ENCODE results near the gene RYR2.

RYR2 gene

DNA sequence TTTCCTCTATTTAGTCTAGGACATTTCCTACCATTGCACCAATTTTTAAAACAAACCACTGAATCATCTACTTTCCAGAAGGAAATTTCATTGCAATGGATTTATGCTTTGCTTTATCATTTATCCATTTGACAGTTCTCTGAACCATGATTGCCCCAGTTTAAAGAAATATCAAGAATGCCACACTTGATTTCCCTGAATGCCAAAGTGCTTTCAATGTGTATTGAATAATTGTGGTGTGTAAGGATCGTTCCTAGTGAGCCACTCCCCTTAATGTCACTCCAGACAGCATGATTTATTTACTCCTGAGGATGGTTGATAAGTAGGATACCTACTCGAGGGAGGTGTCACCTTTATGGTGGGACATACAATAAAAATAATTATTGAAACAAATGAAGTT lies 169.6 kb downstream of the RYR2 start:
- no peak overlapping the region for H3K27ac ChIP-seq
- TF ChIP-seq ZFX (IDR thresholded peaks at IDR 0.05) (no peak), CTCF (conservative IDR thresholded peaks at IDR 0.05) (no peak)

GRCh38 chr1:237219751-237220642 lies 178.0 kb downstream of the RYR2 start:
- no peak for TF ChIP-seq CTCF (conservative IDR thresholded peaks at IDR 0.05)
- no peak for TF ChIP-seq ZFX (IDR thresholded peaks at IDR 0.05)
- H3K27ac ChIP-seq = no peak overlapping the region

DNA sequence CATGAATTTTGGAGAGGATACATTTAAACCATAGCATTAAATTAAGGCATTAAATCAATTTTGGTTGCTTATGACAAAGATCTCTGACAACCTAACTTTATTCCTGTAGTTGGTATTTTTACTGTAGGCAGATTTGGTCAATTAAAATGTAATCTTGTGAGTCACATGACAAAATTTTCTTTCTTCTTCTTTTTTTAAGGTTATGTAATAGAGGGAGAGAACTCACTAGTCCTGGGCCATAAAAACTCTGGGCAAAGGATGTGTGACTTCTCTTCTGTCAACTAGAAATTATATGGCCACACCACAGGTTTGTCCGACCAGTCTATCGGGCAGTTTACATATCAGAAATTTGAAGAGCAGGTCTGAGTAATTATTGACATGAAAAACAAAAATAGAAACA lies 181.4 kb downstream of the RYR2 start:
- H3K27ac ChIP-seq = no peak overlapping the region
- TF ChIP-seq CTCF (conservative IDR thresholded peaks at IDR 0.05) (no peak), ZFX (IDR thresholded peaks at IDR 0.05) (no peak)

DNA sequence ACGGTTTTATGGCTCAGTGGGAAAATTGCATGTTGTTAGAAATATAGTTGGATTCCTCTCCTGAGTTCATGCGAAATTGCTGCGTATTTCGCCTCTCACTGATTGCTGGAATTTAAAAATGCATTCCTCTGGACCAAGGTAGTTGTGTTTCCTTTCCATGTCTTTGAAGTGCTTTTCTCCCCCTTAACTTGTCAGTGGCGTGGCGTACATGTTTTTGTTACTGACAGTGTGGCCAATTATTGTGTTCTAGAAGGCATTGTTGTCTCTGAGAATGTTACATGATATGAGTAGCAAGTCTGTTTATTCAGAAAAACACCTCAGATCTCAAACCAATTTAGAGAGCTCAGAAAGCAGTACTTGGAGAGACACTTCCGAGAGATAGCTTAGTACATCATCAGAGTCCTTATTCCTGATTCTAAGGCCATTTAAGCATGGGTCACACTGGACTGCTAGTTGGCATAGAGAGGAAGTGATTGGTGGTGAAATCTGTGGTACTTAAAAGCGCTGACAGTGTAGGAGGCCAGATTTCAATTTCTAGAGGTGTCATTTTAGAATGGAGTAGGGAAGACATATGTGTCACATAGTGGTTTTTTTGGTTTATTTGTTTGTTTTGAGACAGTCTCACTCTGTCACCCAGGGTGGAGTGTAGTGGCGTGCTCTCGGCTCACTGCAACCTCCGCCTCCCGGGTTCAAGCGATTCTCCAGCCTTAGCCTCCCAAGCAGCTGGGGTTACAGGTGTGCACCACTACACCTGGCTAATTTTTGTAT lies 184.4 kb downstream of the RYR2 start:
- no peak overlapping the region for H3K27ac ChIP-seq
- no peak for TF ChIP-seq ZFX (IDR thresholded peaks at IDR 0.05)
- no peak for TF ChIP-seq CTCF (conservative IDR thresholded peaks at IDR 0.05)

DNA sequence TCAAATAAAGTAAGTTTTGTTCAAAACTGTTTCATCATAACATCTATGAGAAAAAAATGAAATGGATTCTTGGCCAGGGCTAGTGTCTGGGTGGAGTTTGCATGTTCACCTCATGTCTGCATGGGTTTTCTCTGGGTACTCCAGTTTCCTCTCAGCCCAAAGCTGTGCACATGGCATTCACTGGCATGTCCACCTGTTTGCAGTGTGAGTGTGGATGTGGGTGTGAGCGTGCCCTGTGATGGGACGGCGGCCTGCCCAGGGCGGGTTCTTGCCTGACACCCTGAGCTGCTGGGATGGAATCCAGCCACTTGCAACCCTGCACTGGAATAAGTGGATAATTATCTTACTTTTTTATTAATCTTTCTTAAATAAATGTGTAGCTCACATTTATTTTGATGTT lies 185.5 kb downstream of the RYR2 start:
- H3K27ac ChIP-seq = no peak overlapping the region
- no peak for TF ChIP-seq ZFX (IDR thresholded peaks at IDR 0.05)
- TF ChIP-seq CTCF (conservative IDR thresholded peaks at IDR 0.05) = no peak

DNA sequence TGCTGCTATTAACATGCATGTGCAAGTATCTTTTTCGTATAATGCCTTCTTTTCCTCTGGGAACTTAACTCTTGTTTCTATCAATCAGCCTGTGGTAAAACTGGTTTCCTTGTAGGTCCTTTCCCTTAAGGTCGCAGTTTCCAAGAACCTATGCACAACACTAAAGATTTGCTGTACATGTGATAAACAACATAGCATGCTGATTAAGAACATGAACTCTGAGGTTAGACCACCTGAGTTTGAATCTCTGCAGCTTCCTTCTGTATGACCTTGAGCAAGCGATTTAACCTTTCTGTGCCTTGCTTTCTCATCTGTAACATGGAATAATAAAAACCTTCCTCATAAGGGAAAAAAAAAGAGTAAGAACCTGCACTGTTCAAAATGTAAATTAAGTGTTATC lies 186.4 kb downstream of the RYR2 start:
- TF ChIP-seq ZFX (IDR thresholded peaks at IDR 0.05) (no peak), CTCF (conservative IDR thresholded peaks at IDR 0.05) (no peak)
- H3K27ac ChIP-seq = no peak overlapping the region

DNA sequence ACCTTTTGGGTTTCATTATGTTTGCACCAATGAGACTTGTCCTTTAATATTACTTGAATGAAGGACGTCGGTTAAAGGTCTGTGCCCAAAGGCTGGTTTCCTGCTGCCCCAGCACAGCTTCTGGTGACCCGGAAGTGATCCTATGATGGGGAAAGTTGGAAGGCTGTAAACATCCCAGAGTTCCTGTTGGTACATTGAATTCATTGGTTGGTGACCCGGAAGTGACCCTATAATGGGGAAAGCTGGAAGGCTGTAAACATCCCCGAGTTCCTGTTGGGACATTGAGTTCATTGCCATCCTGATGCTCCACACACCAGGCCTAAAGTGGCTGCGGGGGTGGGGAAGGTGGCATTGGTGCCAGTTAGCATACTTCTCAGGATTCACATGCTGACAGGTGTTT lies 187.3 kb downstream of the RYR2 start:
- no peak for TF ChIP-seq ZFX (IDR thresholded peaks at IDR 0.05)
- no peak for TF ChIP-seq CTCF (conservative IDR thresholded peaks at IDR 0.05)
- H3K27ac ChIP-seq = no peak overlapping the region
